B cell (primary cell): Measurements from ENCODE around the gene RPL13A. TPM values are rescaled to one million over a fixed set of nuclear protein-coding genes. Genes with fewer than 3 reads are reported as not detected.

Source experiments
- ATAC-seq: fragments of 200-7000 bp; cut with Tn5 transposase; one replicate; pipeline ENCODE4 v1.10.0; 2021; ENCODE audit warnings: low read depth, mild to moderate bottlenecking, moderate number of reproducible peaks, moderate library complexity
- CTCF ChIA-PET: fragments of 350-600 bp; sonication (Branson Sonifier 250); formaldehyde crosslinking; loops from one replicate; lab custom pipeline; 2021; ENCODE audit warnings: antibody characterized with exemption, inconsistent platforms; lab: Charles Lee
- POLR2A ChIA-PET: fragments of 350-600 bp; sonication (Branson Sonifier 250); formaldehyde crosslinking; loops from one replicate; lab custom pipeline; 2021; ENCODE audit warnings: antibody characterized with exemption; lab: Charles Lee
- DNase-seq: peaks from one replicate; pipeline ENCODE4 v3.0.0; 2013
- H2AFZ ChIP-seq: 2 replicates; pipeline ENCODE4 v1.6.1; 2012; ENCODE audit warnings: mild to moderate bottlenecking, low read depth, low read length; ENCODE audit not compliant: insufficient read depth, poor library complexity, severe bottlenecking
- H3K27ac ChIP-seq, 2 donors: 1 replicate in 1 of 2; 2 replicates in 1 of 2; pipeline ENCODE4 v1.5.1; 2012 to 2013; ENCODE audit warnings: low read length in 2 of 2, mild to moderate bottlenecking in 2 of 2, moderate library complexity in 1 of 2
- H3K27me3 ChIP-seq, 4 experiments: fragments of 200-600 bp in 1 of 4; sonication (generic) in 1 of 4; replicated peaks in 1 of 4; 1 replicate in 2 of 4; 2 replicates in 2 of 4; pipeline versions ENCODE4 v1.6.1 to v1.7.0; 2013 to 2016; ENCODE audit warnings: low read length in 3 of 4, mild to moderate bottlenecking in 2 of 4, mixed read lengths in 1 of 4, moderate library complexity in 1 of 4; ENCODE audit not compliant: insufficient read depth in 4 of 4, control insufficient read depth in 3 of 4; ENCODE audit errors: control extremely low read depth in 1 of 4
- H3K36me3 ChIP-seq, 2 experiments: replicated peaks in 1 of 2; 1 replicate in 1 of 2; 2 replicates in 1 of 2; pipeline versions ENCODE4 v1.6.1 to v1.7.1; 2013; ENCODE audit warnings: low read length in 1 of 2; ENCODE audit not compliant: insufficient read depth in 2 of 2, control insufficient read depth in 1 of 2; ENCODE audit errors: control extremely low read depth in 1 of 2, extremely low read depth in 1 of 2
- H3K4me1 ChIP-seq, 2 donors: fragments of 200-600 bp in 1 of 2; sonication (generic) in 1 of 2; 1 replicate in 1 of 2; 2 replicates in 1 of 2; pipeline versions ENCODE4 v1.5.1 to v1.6.1; 2013 to 2017; ENCODE audit warnings: low read length in 2 of 2; ENCODE audit not compliant: control insufficient read depth in 2 of 2, insufficient read depth in 2 of 2
- H3K4me2 ChIP-seq: replicated peaks from 2 replicates; pipeline ENCODE3; 2012; ENCODE audit warnings: mild to moderate bottlenecking, low read depth, low read length; ENCODE audit not compliant: poor library complexity, severe bottlenecking
- H3K4me3 ChIP-seq, 5 experiments: fragments of 200-600 bp in 1 of 5; sonication (generic) in 1 of 5; 1 replicate in 3 of 5; 2 replicates in 2 of 5; pipeline versions ENCODE4 v1.5.1 to v1.7.0; 2011 to 2016; ENCODE audit warnings: low read length in 4 of 5, mild to moderate bottlenecking in 4 of 5, low read depth in 2 of 5, control low read depth in 1 of 5, moderate library complexity in 1 of 5; ENCODE audit not compliant: insufficient read depth in 1 of 5; ENCODE audit errors: control extremely low read depth in 1 of 5, extremely low read depth in 1 of 5
- H3K79me2 ChIP-seq: fragments of 200-600 bp; sonication (generic); one replicate; pipeline ENCODE4 v1.6.0; 2016; ENCODE audit warnings: low read length; ENCODE audit not compliant: control insufficient read depth, insufficient read depth
- H3K9ac ChIP-seq: fragments of 200-600 bp; sonication (generic); 2 replicates; pipeline ENCODE4 v1.6.1; 2017; ENCODE audit warnings: mild to moderate bottlenecking, low read length, moderate library complexity
- H3K9me3 ChIP-seq, 3 donors: one replicate each; pipeline versions ENCODE4 v1.6.1 to v1.7.1; 2013; ENCODE audit warnings: low read length in 2 of 3; ENCODE audit not compliant: control insufficient read depth in 2 of 3, insufficient read depth in 1 of 3; ENCODE audit errors: control extremely low read depth in 1 of 3
- H4K20me1 ChIP-seq: 2 replicates; pipeline ENCODE4 v1.6.0; 2012; ENCODE audit warnings: mild to moderate bottlenecking, low read length; ENCODE audit not compliant: insufficient read depth, control insufficient read depth, poor library complexity, severe bottlenecking
- H3K27ac Mint-ChIP-seq: one replicate; pipeline ENCODE4 v1.8.0; 2021; ENCODE audit warnings: mixed read lengths
- H3K27me3 Mint-ChIP-seq: one replicate; pipeline ENCODE4 v1.8.0; 2021; ENCODE audit warnings: mixed read lengths
- H3K4me1 Mint-ChIP-seq: one replicate; pipeline ENCODE4 v1.8.0; 2021; ENCODE audit warnings: mixed read lengths
- H3K4me3 Mint-ChIP-seq: one replicate; pipeline ENCODE4 v1.8.0; 2021; ENCODE audit warnings: mixed read lengths
- H3K9me3 Mint-ChIP-seq: one replicate; pipeline ENCODE4 v1.8.0; 2022; ENCODE audit warnings: mixed read lengths; ENCODE audit not compliant: insufficient read depth
- CTCF ChIP-seq: fragments of 200-600 bp; IDR thresholded peaks from one replicate; pipeline ENCODE4 v1.8.0; 2022; ENCODE audit warnings: antibody characterized with exemption, mild to moderate bottlenecking
- EZH2 ChIP-seq: IDR thresholded peaks from 2 replicates; pipeline ENCODE4 v1.6.1; 2012; ENCODE audit warnings: borderline replicate concordance, low read depth, mild to moderate bottlenecking, moderate library complexity, low read length; ENCODE audit not compliant: insufficient read depth, poor library complexity, severe bottlenecking
- WGBS: methylation state at CpG from one replicate; pipeline ENCODE4 v1.1.5; 2013; ENCODE audit warnings: missing lambda C conversion rate; ENCODE audit not compliant: insufficient coverage; 5-methylcytosine and 5-hydroxymethylcytosine counted together
- intact Hi-C: fragments of 100-400 bp; cut with micrococcal nuclease; formaldehyde crosslinking; loops from one replicate; pipeline ENCODE4 v1.10.0; 2022
- polyA plus RNA-seq: library from polyadenylated mRNA; depleted of rRNA; stranded (reverse); fragments of >200 nt; gene quantifications from 2 replicates; pipeline ENCODE4 v1.2.3, GENCODE V29; 2012
- total RNA-seq, 2 donors: library from RNA; stranded (reverse); fragments of 120-200 nt in 1 of 2; gene quantifications; 1 replicate in 1 of 2; 2 replicates in 1 of 2; pipeline versions ENCODE4 v1.2.3 to v1.2.4, GENCODE V29; 2013 to 2022

RPL13A gene
- total and polyA plus RNA-seq, 2 donors (not counting 1 experiment from before 2014, with no cell fraction given): 5,457 to 6,298 TPM

GRCh38 chr19:49468199-49468598, 19.2 kb upstream of the RPL13A start:
- Histone ChIP-seq H3K4me3 (no peak overlapping the region), H3K4me1 (peaks cover 38 to 50% of the 10 kb centered on the region in 2 donors), H3K4me2 (peak overlapping the region; percentile 64), H3K9ac (peak overlapping the region; percentile 23), H2AFZ (no peak overlapping the region), H4K20me1 (no peaks in the 10 kb centered on the region), H3K9me3 (peaks cover 0 to 17% (median 0%) of the 10 kb centered on the region in 3 donors), H3K27me3 (no peaks in the 10 kb centered on the region), H3K36me3 (peaks cover 0 to 30% of the 10 kb centered on the region in 2 experiments), H3K79me2 (peaks cover 9% of the 10 kb centered on the region), H3K27ac (peak overlapping the region; percentile 96 to 98)
- Mint-ChIP-seq H3K4me1 (peaks cover 35% of the 10 kb centered on the region), H3K27ac (peak overlapping the region; percentile 98), H3K27me3 (no peaks in the 10 kb centered on the region), H3K9me3 (no peaks in the 10 kb centered on the region), H3K4me3 (no peak overlapping the region)
- WGBS: 89% methylated on average over 17 of the region's 19 CpGs
- POLR2A ChIA-PET: interaction anchor here (3.2 kb wide), 1 partner anchor 128 kb away, joined by 14 read pairs; no protein-coding TSS in a partner anchor
- CTCF ChIA-PET: interaction anchor here (3.7 to 5.7 kb wide), 2 partner anchors 17 to 24 kb away, joined by 44 to 70 read pairs; partner anchors contain the start of genes ALDH16A1 and PIH1D1
- DNase-seq (no peak), ATAC-seq (no peak)
- TF ChIP-seq CTCF (no peak), EZH2 (no peak)
- intact Hi-C loops: no loop called here
